ENCODE data around the gene USP46.

GRCh38 chr4:52554612-52555355 is 104.3 kb downstream of the USP46 start:
- TF ChIP-seq POLR2AphosphoS5 (IDR thresholded peaks at IDR 0.05; ENCODE audit: low read depth): no peak
- no peak for TF ChIP-seq REST (IDR thresholded peaks at IDR 0.05; ENCODE audit: insufficient replicate concordance, low read depth)
- TF ChIP-seq CTCF (IDR thresholded peaks at IDR 0.05; ENCODE audit: insufficient read depth, low read length): no peak
- TF ChIP-seq SPI1 (IDR thresholded peaks at IDR 0.05; ENCODE audit: borderline replicate concordance, low read depth): no peak
- no peak for TF ChIP-seq GABPA (IDR thresholded peaks at IDR 0.05; ENCODE audit: low read depth)

Data from HL-60 (cell line).